AG09319 (cell line): ENCODE results near the gene CCDC91.
"Not testable (repeated sequence)": the region's sequence is repeated elsewhere in the genome, so short reads cannot be mapped to it uniquely, and the experiment has no call there.

ENCODE experiments used
- DNase-seq: peaks from one replicate; pipeline ENCODE4 v3.0.0-alpha.2; 2010; ENCODE audit warnings: low read depth; ENCODE audit errors: extremely low read depth
- CTCF ChIP-seq: IDR thresholded peaks from 2 replicates; pipeline ENCODE4 v1.5.1; 2011; ENCODE audit warnings: low read depth, mild to moderate bottlenecking, inconsistent platforms, low read length, moderate library complexity

Gene CCDC91

GRCh38 chr12:28313631-28314030, 123.4 kb downstream of the CCDC91 start:
- TF ChIP-seq CTCF = no peak
- DNase-seq = no peak

GRCh38 chr12:28316049-28316448, 125.8 kb downstream of the CCDC91 start:
- TF ChIP-seq CTCF = no peak
- DNase-seq = no peak

- no peak for DNase-seq
- TF ChIP-seq CTCF = no peak
Observed at GRCh38 chr12:28318273-28318672, 128.0 kb downstream of the CCDC91 start.

- no peak for DNase-seq
- TF ChIP-seq CTCF = no peak
Observed at GRCh38 chr12:28320353-28320752, 130.1 kb downstream of the CCDC91 start.

- DNase-seq = no peak
- TF ChIP-seq CTCF = no peak
Observed at GRCh38 chr12:28327722-28328121, 137.5 kb downstream of the CCDC91 start.

- TF ChIP-seq CTCF = no peak
- no peak for DNase-seq
Observed at GRCh38 chr12:28328967-28329366, 138.7 kb downstream of the CCDC91 start.

- DNase-seq = not testable (repeated sequence)
Observed at GRCh38 chr12:28329727-28330126, 139.5 kb downstream of the CCDC91 start.

GRCh38 chr12:28330232-28330631, 140.0 kb downstream of the CCDC91 start:
- DNase-seq = not testable (repeated sequence)

- DNase-seq = no peak
- no peak for TF ChIP-seq CTCF
Observed at GRCh38 chr12:28331130-28331529, 140.9 kb downstream of the CCDC91 start.
